MCF 10A (cell line): Measurements from ENCODE around the gene CLDN24. TPM values are rescaled to one million over a fixed set of nuclear protein-coding genes. Genes with fewer than 3 reads are reported as not detected.

Experiments used
- BruUV-seq: library from RNA; stranded (reverse); fragments of 400-500 nt; replicated peaks from 2 replicates; lab custom pipeline; 2021; lab: Mats Ljungman, UMichigan
- CTCF ChIA-PET: fragments of 300-600 bp; sonication (Branson Sonifier 250); formaldehyde crosslinking; extraction: SDS; loops from one replicate; lab custom pipeline; 2021; ENCODE audit warnings: antibody characterized with exemption, inconsistent platforms; lab: Yijun Ruan, JAX
- POLR2A ChIA-PET: fragments of 300-600, 350-650 bp; sonication (Branson Sonifier 250); formaldehyde crosslinking; extraction: SDS; loops from one replicate; lab custom pipeline; 2020; ENCODE audit warnings: antibody characterized with exemption, inconsistent platforms; lab: Yijun Ruan, JAX
- DNase-seq: peaks from one replicate; pipeline ENCODE4 v3.0.0-alpha.2; 2018; ENCODE audit not compliant: unreplicated experiment
- H3K27ac Mint-ChIP-seq: one replicate; pipeline ENCODE4 v1.8.0; 2022; ENCODE audit warnings: mild to moderate bottlenecking, low read depth, mixed read lengths; ENCODE audit not compliant: unreplicated experiment
- H3K27me3 Mint-ChIP-seq: one replicate; pipeline ENCODE4 v1.8.0; 2022; ENCODE audit warnings: mixed read lengths; ENCODE audit not compliant: insufficient read depth, unreplicated experiment
- H3K36me3 Mint-ChIP-seq: one replicate; pipeline ENCODE4 v1.8.0; 2022; ENCODE audit warnings: mild to moderate bottlenecking, moderate library complexity, mixed read lengths; ENCODE audit not compliant: insufficient read depth, unreplicated experiment
- H3K4me1 Mint-ChIP-seq: one replicate; pipeline ENCODE4 v1.8.0; 2022; ENCODE audit warnings: mixed read lengths; ENCODE audit not compliant: insufficient read depth, unreplicated experiment
- H3K4me3 Mint-ChIP-seq: one replicate; pipeline ENCODE4 v1.8.0; 2022; ENCODE audit warnings: mild to moderate bottlenecking, moderate library complexity, mixed read lengths; ENCODE audit not compliant: unreplicated experiment
- H3K9me3 Mint-ChIP-seq: one replicate; pipeline ENCODE4 v1.8.0; 2022; ENCODE audit warnings: mixed read lengths; ENCODE audit not compliant: unreplicated experiment
- intact Hi-C: fragments of 100-400 bp; cut with micrococcal nuclease; formaldehyde crosslinking; loops from 2 replicates; pipeline ENCODE4 v1.14.1; 2022
- total RNA-seq: library from RNA; stranded (reverse); gene quantifications from 2 replicates; pipeline ENCODE4 v1.2.3, GENCODE V29; 2022
- TF ChIP-seq, protein P1 (sequence below): fragments of 200-600 bp; IDR thresholded peaks from one replicate; pipeline ENCODE4 v1.8.0; 2022; ENCODE audit warnings: antibody characterized with exemption, mild to moderate bottlenecking; ENCODE audit not compliant: unreplicated experiment

Gene CLDN24
- total RNA-seq, 1 experiment from 2014 or later: not detected

DNA sequence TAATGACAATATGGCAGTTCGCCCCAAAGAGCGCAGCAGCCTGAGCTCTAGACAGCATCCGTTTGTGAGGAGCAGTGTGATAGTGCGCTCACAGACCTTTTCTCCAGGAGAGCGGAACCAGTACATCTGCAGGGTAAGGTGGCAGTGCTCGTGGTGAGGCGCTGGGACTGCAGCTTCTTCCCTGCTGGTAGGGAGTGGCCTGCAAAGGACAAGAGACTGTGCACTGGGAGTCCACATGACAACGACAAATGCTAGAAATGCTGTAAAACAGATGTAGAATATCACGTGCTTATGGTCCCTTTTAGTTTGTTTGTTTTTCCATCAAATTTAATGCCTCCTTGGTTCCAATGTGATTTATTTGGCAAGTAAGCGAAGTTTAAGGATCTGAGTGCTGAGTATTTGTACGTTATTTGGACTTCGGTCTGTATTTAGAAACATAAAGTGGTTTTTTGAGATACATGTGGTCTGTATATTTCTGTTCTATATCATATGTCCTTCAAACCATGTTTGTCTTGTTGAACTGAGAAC is 37.9 kb downstream of the CLDN24 start:
- H3K4me1 Mint-ChIP-seq: no peaks in the 10 kb centered on the region
- H3K27ac Mint-ChIP-seq: no peak overlapping the region
- ChIA-PET CTCF (interaction anchor here (0.5 to 1.6 kb wide), 3 partner anchors 22 to 346 kb away, joined by 3 read pairs; no protein-coding TSS in a partner anchor), POLR2A (no interaction called here)
- no peaks in the 10 kb centered on the region for H3K9me3 Mint-ChIP-seq
- DNase-seq: no peak
- TF ChIP-seq, protein P1, sequence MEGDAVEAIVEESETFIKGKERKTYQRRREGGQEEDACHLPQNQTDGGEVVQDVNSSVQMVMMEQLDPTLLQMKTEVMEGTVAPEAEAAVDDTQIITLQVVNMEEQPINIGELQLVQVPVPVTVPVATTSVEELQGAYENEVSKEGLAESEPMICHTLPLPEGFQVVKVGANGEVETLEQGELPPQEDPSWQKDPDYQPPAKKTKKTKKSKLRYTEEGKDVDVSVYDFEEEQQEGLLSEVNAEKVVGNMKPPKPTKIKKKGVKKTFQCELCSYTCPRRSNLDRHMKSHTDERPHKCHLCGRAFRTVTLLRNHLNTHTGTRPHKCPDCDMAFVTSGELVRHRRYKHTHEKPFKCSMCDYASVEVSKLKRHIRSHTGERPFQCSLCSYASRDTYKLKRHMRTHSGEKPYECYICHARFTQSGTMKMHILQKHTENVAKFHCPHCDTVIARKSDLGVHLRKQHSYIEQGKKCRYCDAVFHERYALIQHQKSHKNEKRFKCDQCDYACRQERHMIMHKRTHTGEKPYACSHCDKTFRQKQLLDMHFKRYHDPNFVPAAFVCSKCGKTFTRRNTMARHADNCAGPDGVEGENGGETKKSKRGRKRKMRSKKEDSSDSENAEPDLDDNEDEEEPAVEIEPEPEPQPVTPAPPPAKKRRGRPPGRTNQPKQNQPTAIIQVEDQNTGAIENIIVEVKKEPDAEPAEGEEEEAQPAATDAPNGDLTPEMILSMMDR: no peak
- intact Hi-C loops: no loop called here
- H3K36me3 Mint-ChIP-seq: peaks cover 64% of the 10 kb centered on the region
- no TSS peak for BruUV-seq
- no peak overlapping the region for H3K4me3 Mint-ChIP-seq
- no peaks in the 10 kb centered on the region for H3K27me3 Mint-ChIP-seq

DNA sequence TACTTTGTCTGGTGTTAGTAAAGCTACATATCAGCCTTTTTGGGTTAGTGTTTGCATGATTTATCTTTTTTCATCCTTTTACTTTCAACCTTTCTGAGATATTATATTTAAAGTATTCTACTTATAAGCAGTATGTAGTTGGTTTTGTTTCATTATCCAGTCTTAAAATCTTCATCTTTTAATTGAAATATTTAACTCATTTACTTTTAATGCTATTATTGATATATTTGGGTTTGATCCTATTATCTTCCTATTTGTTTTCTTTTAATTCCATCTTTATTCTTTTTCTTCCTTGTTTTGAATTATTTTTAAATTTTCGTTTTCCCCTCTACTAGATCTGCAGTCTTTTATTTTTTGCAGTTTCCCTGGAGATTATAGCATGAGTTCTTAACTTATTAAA is 46.1 kb downstream of the CLDN24 start:
- CTCF ChIA-PET: interaction anchor here (1.0 to 2.1 kb wide), 2 partner anchors 13 to 20 kb away, joined by 3 to 5 read pairs; no protein-coding TSS in a partner anchor
- POLR2A ChIA-PET: interaction anchor here (0.6 kb wide), 1 partner anchor 1566 kb away, joined by 3 read pairs; no protein-coding TSS in a partner anchor
- H3K36me3 Mint-ChIP-seq: peaks cover 43% of the 10 kb centered on the region
- intact Hi-C loops: no loop called here
- H3K27me3 Mint-ChIP-seq: no peaks in the 10 kb centered on the region
- TF ChIP-seq, protein P1: no peak
- no TSS peak for BruUV-seq
- no peak for DNase-seq
- H3K4me3 Mint-ChIP-seq: no peak overlapping the region
- no peak overlapping the region for H3K27ac Mint-ChIP-seq
- H3K9me3 Mint-ChIP-seq: peaks cover 16% of the 10 kb centered on the region
- no peaks in the 10 kb centered on the region for H3K4me1 Mint-ChIP-seq

DNA sequence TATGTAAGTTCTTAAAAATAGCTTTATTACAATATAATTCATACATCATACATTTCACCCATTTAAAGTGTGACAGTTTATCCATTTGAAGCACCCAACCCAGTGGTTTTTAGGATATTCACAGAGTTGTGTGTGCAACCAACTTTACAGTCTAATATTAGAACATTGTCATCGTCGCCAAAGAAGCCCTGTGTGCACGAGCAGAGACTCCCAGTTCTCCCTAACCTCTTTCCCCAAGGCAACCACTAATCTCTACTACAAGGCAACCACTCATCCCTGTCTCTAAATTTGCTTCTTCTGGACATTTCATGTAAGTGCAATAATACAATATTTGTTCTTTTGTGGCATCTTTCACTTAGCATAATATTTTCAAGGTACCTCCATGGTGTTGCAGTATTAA is 49.8 kb downstream of the CLDN24 start:
- Mint-ChIP-seq H3K27ac (no peak overlapping the region), H3K4me1 (no peaks in the 10 kb centered on the region), H3K36me3 (peaks cover 62% of the 10 kb centered on the region), H3K4me3 (no peak overlapping the region), H3K9me3 (peaks cover 16% of the 10 kb centered on the region), H3K27me3 (no peaks in the 10 kb centered on the region)
- no TSS peak for BruUV-seq
- no peak for DNase-seq
- TF ChIP-seq, protein P1: no peak
- intact Hi-C loops: no loop called here
- ChIA-PET POLR2A (no interaction called here), CTCF (interaction anchor here (1.5 to 2.6 kb wide), 3 partner anchors 10 to 334 kb away, joined by 10 to 15 read pairs (median 11); no protein-coding TSS in a partner anchor)

Other genes with a start within 250 kb of the CLDN24 start
- 38.6 and 42.4 TPM in 2 replicates for gene WWC2, start 223.2 kb downstream of the CLDN24 start, total RNA-seq
- gene CLDN22, start 2.1 kb downstream of the CLDN24 start, total RNA-seq: not detected in 2 replicates
- gene CDKN2AIP, start 122.2 kb upstream of the CLDN24 start, total RNA-seq: 12.0 and 13.4 TPM in 2 replicates
- gene ING2, start 182.6 kb upstream of the CLDN24 start, total RNA-seq: 7.1 and 10.5 TPM in 2 replicates